Endodermal cell (in vitro differentiated cells): ENCODE measurements around the gene CKAP2L. TPM values are rescaled to one million over a fixed set of nuclear protein-coding genes. Genes with fewer than 3 reads are reported as not detected.
A peak's percentile ranks its signal among the peaks of the same experiment; 100 is the strongest.

Experiments
- DNase-seq: peaks from one replicate; pipeline ENCODE4 v3.0.0-alpha.2; 2017
- H3K27ac ChIP-seq: 2 replicates; pipeline ENCODE4 v1.5.1; 2013; ENCODE audit warnings: mild to moderate bottlenecking, low read depth, low read length, moderate library complexity
- H3K27me3 ChIP-seq: 2 replicates; pipeline ENCODE4 v1.6.1; 2013; ENCODE audit warnings: mild to moderate bottlenecking, low read length, moderate library complexity; ENCODE audit not compliant: insufficient read depth, control insufficient read depth, poor library complexity, severe bottlenecking
- H3K36me3 ChIP-seq: 2 replicates; pipeline ENCODE4 v1.7.0; 2013; ENCODE audit warnings: mild to moderate bottlenecking, low read length, moderate library complexity; ENCODE audit not compliant: control insufficient read depth, insufficient read depth
- H3K4me1 ChIP-seq: one replicate; pipeline ENCODE4 v1.7.0; 2013; ENCODE audit warnings: low read length; ENCODE audit not compliant: control insufficient read depth, insufficient read depth
- H3K4me3 ChIP-seq: 2 replicates; pipeline ENCODE4 v1.5.1; 2013; ENCODE audit warnings: mild to moderate bottlenecking, low read length, moderate library complexity
- H3K9ac ChIP-seq: 2 replicates; pipeline ENCODE4 v1.6.1; 2013; ENCODE audit warnings: mild to moderate bottlenecking, low read length, moderate library complexity; ENCODE audit not compliant: poor library complexity, severe bottlenecking; ENCODE audit errors: extremely low read depth
- H3K9me3 ChIP-seq: 2 replicates; pipeline ENCODE4 v1.6.1; 2013; ENCODE audit warnings: mild to moderate bottlenecking, low read length, moderate library complexity; ENCODE audit not compliant: control insufficient read depth
- H3K27ac Mint-ChIP-seq: 2 replicates; pipeline ENCODE4 v1.8.0; 2020; ENCODE audit warnings: mixed read lengths
- H3K27me3 Mint-ChIP-seq: 2 replicates; pipeline ENCODE4 v1.8.0; 2021; ENCODE audit warnings: mild to moderate bottlenecking, mixed read lengths; ENCODE audit not compliant: insufficient read depth
- H3K36me3 Mint-ChIP-seq: 2 replicates; pipeline ENCODE4 v1.8.0; 2020; ENCODE audit warnings: low read depth, mixed read lengths
- H3K4me1 Mint-ChIP-seq: 2 replicates; pipeline ENCODE4 v1.8.0; 2020; ENCODE audit warnings: mixed read lengths
- H3K4me3 Mint-ChIP-seq: 2 replicates; pipeline ENCODE4 v1.8.0; 2020; ENCODE audit warnings: mild to moderate bottlenecking, moderate library complexity, mixed read lengths
- H3K9me3 Mint-ChIP-seq: 2 replicates; pipeline ENCODE4 v1.8.0; 2020; ENCODE audit warnings: mild to moderate bottlenecking, mixed read lengths
- CTCF ChIP-seq: fragments of 200-600 bp; sonication (generic); conservative IDR thresholded peaks from 2 replicates; pipeline ENCODE4 v1.5.0; 2021; ENCODE audit warnings: antibody characterized with exemption, mild to moderate bottlenecking
- WGBS, 2 experiments: methylation state at CpG; one replicate each; pipeline versions ENCODE4 v1.1.5 to v1.1.7; 2013; ENCODE audit warnings: missing lambda C conversion rate in 2 of 2, mixed read lengths in 1 of 2; ENCODE audit not compliant: insufficient coverage in 1 of 2, insufficient read length in 1 of 2; 5-methylcytosine and 5-hydroxymethylcytosine counted together
- total RNA-seq, 2 donors: library from RNA; stranded (reverse); fragmentation: NEBNext Ultra II Directional in 1 of 2; extraction: Animal tissue kit (Norgen Biotek cat#: 25700) in 1 of 2; gene quantifications; 2 replicates in 1 of 2; 3 replicates in 1 of 2; pipeline ENCODE4 v1.2.1, GENCODE V29; 2021

Gene CKAP2L
- total RNA-seq, 2 donors from 2014 or later, result 20.1 to 30.3 TPM

DNA sequence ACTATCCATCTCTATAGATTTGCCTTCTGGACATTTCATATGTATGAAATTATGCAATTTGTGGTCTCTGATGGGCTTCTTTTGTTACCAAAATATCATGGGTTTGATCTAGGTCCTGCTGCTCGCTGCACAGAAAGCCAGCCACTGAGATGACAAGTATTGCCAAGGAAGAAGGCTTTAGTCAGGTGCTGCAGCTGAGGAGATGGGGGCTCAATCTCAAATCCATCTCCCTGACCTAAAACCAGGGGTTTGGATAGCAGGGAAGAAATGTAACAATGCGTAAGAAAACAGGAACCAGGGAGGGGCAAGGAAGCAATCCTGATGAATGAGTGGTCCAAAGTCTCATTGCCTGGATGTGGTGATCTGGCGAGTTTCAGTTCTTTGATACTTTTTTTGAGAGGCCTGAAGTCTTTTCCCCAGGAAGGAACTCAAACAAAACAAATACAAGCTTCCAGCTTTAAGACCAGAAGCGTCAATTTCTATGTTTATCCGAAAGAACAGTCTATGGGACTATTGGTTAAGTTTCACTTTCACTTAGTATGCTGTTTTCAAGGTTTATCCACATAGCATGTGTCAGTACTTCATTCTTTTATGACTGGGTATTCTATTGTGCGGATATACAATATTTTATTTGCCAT is 3.4 kb upstream of the CKAP2L start:
- Mint-ChIP-seq H3K36me3 (no peaks in the 10 kb centered on the region), H3K4me1 (peaks cover 11% of the 10 kb centered on the region), H3K27ac (no peak overlapping the region), H3K4me3 (no peak overlapping the region), H3K9me3 (peaks cover 9% of the 10 kb centered on the region), H3K27me3 (no peaks in the 10 kb centered on the region)
- Histone ChIP-seq H3K9ac (no peak overlapping the region), H3K9me3 (peaks cover 13% of the 10 kb centered on the region), H3K27me3 (no peaks in the 10 kb centered on the region), H3K27ac (no peak overlapping the region), H3K36me3 (no peaks in the 10 kb centered on the region), H3K4me1 (peaks cover 8% of the 10 kb centered on the region), H3K4me3 (no peak overlapping the region)
- 90 to 93% methylated on average over 2 to 6 of the region's 6 CpGs for WGBS, 2 experiments
- DNase-seq, result no peak
- no peak for TF ChIP-seq CTCF

DNA sequence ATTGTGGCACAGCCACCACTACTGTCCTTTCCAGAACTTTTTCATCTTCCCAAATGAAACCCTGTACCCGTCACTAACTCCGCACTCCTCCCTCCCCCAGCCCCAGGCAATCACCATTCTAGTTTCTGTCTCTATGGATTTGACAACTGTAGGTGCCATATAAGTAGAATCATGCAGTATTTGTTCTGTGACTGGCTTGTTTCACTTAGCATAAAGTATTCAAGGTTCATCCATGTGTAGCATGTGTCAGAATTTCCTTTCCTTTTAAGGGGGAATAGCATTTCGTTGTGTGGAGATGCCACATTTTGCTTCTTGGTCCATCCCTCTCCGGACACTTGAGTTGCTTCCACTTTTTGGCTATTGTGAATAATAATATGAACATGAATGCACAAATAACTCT is 842 bp upstream of the CKAP2L start:
- TF ChIP-seq CTCF, result no peak
- Mint-ChIP-seq H3K4me3 (peak overlapping the region; percentile 96), H3K27me3 (no peaks in the 10 kb centered on the region), H3K27ac (no peak overlapping the region), H3K9me3 (peaks cover 9% of the 10 kb centered on the region), H3K4me1 (peaks cover 25% of the 10 kb centered on the region), H3K36me3 (peaks cover 6% of the 10 kb centered on the region)
- no peaks in the 10 kb centered on the region for H3K27me3 ChIP-seq
- H3K27ac ChIP-seq, result no peak overlapping the region
- peaks cover 7% of the 10 kb centered on the region for H3K36me3 ChIP-seq
- peaks cover 13% of the 10 kb centered on the region for H3K9me3 ChIP-seq
- peaks cover 12% of the 10 kb centered on the region for H3K4me1 ChIP-seq
- peak overlapping the region; percentile 88 for H3K4me3 ChIP-seq
- no peak for DNase-seq
- no peak overlapping the region for H3K9ac ChIP-seq
- 85% methylated on average over 4 of the region's 4 CpGs; no CpG with 5 or more reads in 1 of the 2 experiments for WGBS, 2 experiments

GRCh38 chr2:112762276-112762675 is 2.1 kb downstream of the CKAP2L start:
- peak overlapping the region; percentile 88 for H3K4me3 ChIP-seq
- DNase-seq, result no peak
- H3K9me3 Mint-ChIP-seq, result peaks cover under 1% of the 10 kb centered on the region
- peaks cover 12% of the 10 kb centered on the region for H3K4me1 ChIP-seq
- no peaks in the 10 kb centered on the region for H3K27me3 Mint-ChIP-seq
- 92% methylated on average over 4 of the region's 4 CpGs for WGBS, 2 experiments
- H3K9me3 ChIP-seq, result peaks cover 2% of the 10 kb centered on the region
- peaks cover 15% of the 10 kb centered on the region for H3K36me3 Mint-ChIP-seq
- H3K36me3 ChIP-seq, result peaks cover 36% of the 10 kb centered on the region
- no peak overlapping the region for H3K27ac Mint-ChIP-seq
- H3K9ac ChIP-seq, result no peak overlapping the region
- no peak for TF ChIP-seq CTCF
- H3K27ac ChIP-seq, result no peak overlapping the region
- H3K27me3 ChIP-seq, result no peaks in the 10 kb centered on the region
- H3K4me1 Mint-ChIP-seq, result peaks cover 25% of the 10 kb centered on the region
- no peak overlapping the region for H3K4me3 Mint-ChIP-seq
